GM23338 (cell line): ENCODE measurements around the gene SOX3. TPM values are rescaled to one million over a fixed set of nuclear protein-coding genes. Genes with fewer than 3 reads are reported as not detected.

Experiments
- ATAC-seq: fragments of 200-7000 bp; cut with Tn5 transposase; 3 replicates; pipeline ENCODE4 v1.9.1; 2020
- DNase-seq: peaks from one replicate; pipeline ENCODE4 v3.0.0-alpha.2; 2015; ENCODE audit warnings: low spot score
- H2AFZ ChIP-seq: fragments of 200-600 bp; sonication (generic); 2 replicates; pipeline ENCODE4 v1.8.0; 2016; ENCODE audit warnings: antibody characterized with exemption, mild to moderate bottlenecking, moderate library complexity
- H3F3A ChIP-seq: fragments of 200-600 bp; sonication (generic); replicated peaks from 2 replicates; pipeline ENCODE4 v1.8.0; 2017; ENCODE audit warnings: antibody characterized with exemption, mixed run types, low read depth
- H3K27ac ChIP-seq: fragments of 200-600 bp; sonication (generic); 2 replicates; pipeline ENCODE4 v1.6.1; 2016; ENCODE audit warnings: low read depth
- H3K27me3 ChIP-seq: fragments of 200-600 bp; sonication (generic); 2 replicates; pipeline ENCODE4 v1.8.0; 2016; ENCODE audit warnings: mild to moderate bottlenecking, mixed run types, moderate library complexity; ENCODE audit not compliant: insufficient read depth
- H3K36me3 ChIP-seq: fragments of 200-600 bp; sonication (generic); 2 replicates; pipeline ENCODE4 v1.8.0; 2016; ENCODE audit warnings: mild to moderate bottlenecking; ENCODE audit not compliant: insufficient read depth
- H3K4me1 ChIP-seq: fragments of 200-600 bp; sonication (generic); 2 replicates; pipeline ENCODE4 v1.8.0; 2016; ENCODE audit warnings: mild to moderate bottlenecking, moderate library complexity; ENCODE audit not compliant: insufficient read depth
- H3K4me2 ChIP-seq: fragments of 200-600 bp; sonication (generic); 2 replicates; pipeline ENCODE4 v1.7.1; 2017; ENCODE audit warnings: mixed run types
- H3K4me3 ChIP-seq: fragments of 200-600 bp; sonication (generic); 2 replicates; pipeline ENCODE4 v1.6.1; 2016; ENCODE audit warnings: mixed run types
- H3K79me2 ChIP-seq: fragments of 200-600 bp; sonication (generic); replicated peaks from 2 replicates; pipeline ENCODE4 v1.8.0; 2017; ENCODE audit warnings: mild to moderate bottlenecking; ENCODE audit not compliant: insufficient read depth
- H3K9me2 ChIP-seq: fragments of 200-600 bp; sonication (generic); 2 replicates; pipeline ENCODE4 v1.8.0; 2017; ENCODE audit not compliant: insufficient read depth
- H4K20me1 ChIP-seq: fragments of 200-600 bp; sonication (generic); replicated peaks from 2 replicates; pipeline ENCODE4 v1.8.0; 2017; ENCODE audit warnings: mild to moderate bottlenecking; ENCODE audit not compliant: insufficient read depth
- H3K27ac Mint-ChIP-seq: 2 replicates; pipeline ENCODE4 v1.8.0; 2020; ENCODE audit warnings: inconsistent platforms, mild to moderate bottlenecking, moderate library complexity, mixed read lengths
- H3K27me3 Mint-ChIP-seq: 3 replicates; pipeline ENCODE4 v1.8.0; 2022; ENCODE audit warnings: low read depth, mild to moderate bottlenecking, moderate library complexity, mixed read lengths, inconsistent platforms; ENCODE audit not compliant: insufficient read depth, poor library complexity
- H3K36me3 Mint-ChIP-seq: 3 replicates; pipeline ENCODE4 v1.8.0; 2021; ENCODE audit warnings: low read depth, mild to moderate bottlenecking, inconsistent platforms, moderate library complexity, mixed read lengths
- H3K4me1 Mint-ChIP-seq: 3 replicates; pipeline ENCODE4 v1.8.0; 2020; ENCODE audit warnings: mild to moderate bottlenecking, inconsistent platforms, mixed read lengths
- H3K4me3 Mint-ChIP-seq: 3 replicates; pipeline ENCODE4 v1.8.0; 2021; ENCODE audit warnings: moderate library complexity, mild to moderate bottlenecking, inconsistent platforms, mixed read lengths
- H3K9me3 Mint-ChIP-seq: 3 replicates; pipeline ENCODE4 v1.8.0; 2020; ENCODE audit warnings: moderate library complexity, mild to moderate bottlenecking, inconsistent platforms, mixed read lengths
- CREB1 ChIP-seq: fragments of 250-450 bp; sonication (Bioruptor Pico); IDR thresholded peaks from 2 replicates; pipeline ENCODE4 v1.5.0; 2020; ENCODE audit warnings: low read depth, mild to moderate bottlenecking, moderate library complexity
- ETS1 ChIP-seq: IDR thresholded peaks from 2 replicates; pipeline ENCODE4 v1.6.1; 2016; ENCODE audit warnings: antibody characterized with exemption
- JUNB ChIP-seq: IDR thresholded peaks from one replicate; pipeline ENCODE4 v1.6.1; 2016; ENCODE audit warnings: antibody characterized with exemption; ENCODE audit not compliant: unreplicated experiment
- POLR2AphosphoS5 ChIP-seq: IDR thresholded peaks from 2 replicates; pipeline ENCODE4 v1.6.1; 2016; ENCODE audit warnings: antibody characterized with exemption, low read depth
- ZNF462 ChIP-seq: fragments of 250-450 bp; sonication (Bioruptor Pico); IDR thresholded peaks from 2 replicates; pipeline ENCODE4 v1.5.0; 2020; ENCODE audit warnings: mild to moderate bottlenecking, moderate library complexity
- polyA plus RNA-seq: library from polyadenylated mRNA; unstranded; fragments of >200 nt; fragmentation: Nextera tagmentation; extraction: Ambion mirVana; gene quantifications from 2 replicates; pipeline ENCODE4 v1.2.1, GENCODE V29; 2016
- total RNA-seq: library from RNA; depleted of rRNA; stranded (reverse); fragments of >200 nt; shearing (Covaris generic); gene quantifications from 2 replicates; pipeline ENCODE4 v1.2.3, GENCODE V29; 2014

The SOX3 gene
- total and polyA plus RNA-seq, 2 experiments from 2014 or later: 9.8 to 23.3 TPM

GRCh38 chrX:140501940-140502468 is 2.9 kb downstream of the SOX3 start (continued):
- no peak for TF ChIP-seq ZNF462 (CRISPR knock-in tag)

GRCh38 chrX:140501321-140501720 is 3.5 kb downstream of the SOX3 start:
- Histone ChIP-seq H3K4me1 (peaks cover 10% of the 10 kb centered on the region), H3K79me2 (no peaks in the 10 kb centered on the region), H4K20me1 (no peaks in the 10 kb centered on the region), H3K36me3 (no peaks in the 10 kb centered on the region), H3K9me2 (no peaks in the 10 kb centered on the region), H3K4me2 (peak overlapping the region; percentile 85), H3F3A (no peaks in the 10 kb centered on the region), H3K27ac (no peak overlapping the region), H3K27me3 (peaks cover 68% of the 10 kb centered on the region), H2AFZ (no peak overlapping the region), H3K4me3 (peak overlapping the region; percentile 62)
- DNase-seq: peak; percentile 48
- Mint-ChIP-seq H3K4me3 (peak overlapping the region; percentile 63), H3K4me1 (peaks cover 20% of the 10 kb centered on the region), H3K9me3 (no peaks in the 10 kb centered on the region), H3K27me3 (peaks cover 36% of the 10 kb centered on the region), H3K27ac (no peak overlapping the region), H3K36me3 (peaks cover 6% of the 10 kb centered on the region; the same call in 1 of the 3 replicates)
- TF ChIP-seq ETS1 (no peak), ZNF462 (CRISPR knock-in tag) (no peak), POLR2AphosphoS5 (no peak), CREB1 (no peak), JUNB (no peak)
- peak; percentile 16 for ATAC-seq
